Cardiac muscle cell (in vitro differentiated cells and primary cell): Measurements from ENCODE around the gene UAP1L1. TPM values are rescaled to one million over a fixed set of nuclear protein-coding genes. Genes with fewer than 3 reads are reported as not detected.

Experiments used
- DNase-seq, 2 donors: peaks; one replicate each; pipeline versions ENCODE4 v3.0.0 to v3.0.0-alpha.2; 2010 to 2017; ENCODE audit warnings: low read depth in 1 of 2, low spot score in 1 of 2
- H3K27ac ChIP-seq: fragments of 200-600 bp; sonication (generic); 2 replicates; pipeline ENCODE4 v1.5.1; 2016
- H3K27me3 ChIP-seq: fragments of 200-600 bp; sonication (generic); 2 replicates; pipeline ENCODE4 v1.6.0; 2016; ENCODE audit warnings: control low read depth
- H3K36me3 ChIP-seq: fragments of 200-600 bp; sonication (generic); 2 replicates; pipeline ENCODE4 v1.5.1; 2016; ENCODE audit warnings: control low read depth
- H3K4me1 ChIP-seq: fragments of 200-600 bp; sonication (generic); 2 replicates; pipeline ENCODE4 v1.8.1; 2017; ENCODE audit warnings: low read depth, mild to moderate bottlenecking, mixed run types
- H3K4me3 ChIP-seq: fragments of 200-600 bp; sonication (generic); 2 replicates; pipeline ENCODE4 v1.5.1; 2016; ENCODE audit warnings: mild to moderate bottlenecking
- H3K9me3 ChIP-seq: fragments of 200-600 bp; sonication (generic); 2 replicates; pipeline ENCODE4 v1.5.1; 2017; ENCODE audit warnings: low read depth, mild to moderate bottlenecking, control low read depth
- polyA plus RNA-seq: library from polyadenylated mRNA; unstranded; fragments of >200 nt; fragmentation: Nextera tagmentation; extraction: Ambion mirVana; gene quantifications from 2 replicates; pipeline ENCODE4 v1.2.1, GENCODE V29; 2016
- total RNA-seq: library from RNA; depleted of rRNA; stranded (reverse); fragments of >200 nt; gene quantifications from 2 replicates; pipeline ENCODE4 v1.2.3, GENCODE V29; 2016
- TF ChIP-seq, protein P1 (sequence below): IDR thresholded peaks from 2 replicates; pipeline ENCODE4 v1.5.1; 2012; ENCODE audit warnings: low read depth, mild to moderate bottlenecking, low read length

UAP1L1 gene
- total and polyA plus RNA-seq, 2 experiments from 2014 or later: 9.9 to 13.3 TPM

DNA sequence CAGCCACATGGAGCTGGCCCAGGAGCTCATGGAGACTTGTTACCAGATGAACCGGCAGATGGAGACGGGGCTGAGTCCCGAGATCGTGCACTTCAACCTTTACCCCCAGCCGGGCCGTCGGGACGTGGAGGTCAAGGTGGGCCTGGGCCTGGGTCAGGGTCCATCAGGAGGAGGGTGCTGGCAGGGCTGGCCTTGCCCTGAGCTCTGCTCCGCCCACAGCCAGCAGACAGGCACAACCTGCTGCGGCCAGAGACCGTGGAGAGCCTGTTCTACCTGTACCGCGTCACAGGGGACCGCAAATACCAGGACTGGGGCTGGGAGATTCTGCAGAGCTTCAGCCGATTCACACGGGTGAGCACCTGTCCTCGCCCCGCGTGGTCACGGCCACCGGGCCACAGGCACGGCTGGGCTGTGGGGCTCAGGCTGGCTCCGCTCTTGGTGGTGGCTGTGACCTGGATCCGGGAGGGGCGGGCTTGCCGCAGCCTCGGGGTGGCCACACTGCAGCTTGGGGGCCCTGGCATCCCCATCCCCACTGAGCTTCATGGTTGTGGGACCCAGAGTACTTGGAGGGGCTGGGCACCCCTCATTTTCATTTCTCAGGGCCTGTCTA, 30.1 kb downstream of the UAP1L1 start:
- H3K4me1 ChIP-seq: no peaks in the 10 kb centered on the region
- H3K36me3 ChIP-seq: peaks cover 22% of the 10 kb centered on the region
- no peaks in the 10 kb centered on the region for H3K9me3 ChIP-seq
- DNase-seq: no peak
- H3K27me3 ChIP-seq: no peaks in the 10 kb centered on the region
- H3K4me3 ChIP-seq: no peak overlapping the region
- no peak overlapping the region for H3K27ac ChIP-seq
- TF ChIP-seq, protein P1, sequence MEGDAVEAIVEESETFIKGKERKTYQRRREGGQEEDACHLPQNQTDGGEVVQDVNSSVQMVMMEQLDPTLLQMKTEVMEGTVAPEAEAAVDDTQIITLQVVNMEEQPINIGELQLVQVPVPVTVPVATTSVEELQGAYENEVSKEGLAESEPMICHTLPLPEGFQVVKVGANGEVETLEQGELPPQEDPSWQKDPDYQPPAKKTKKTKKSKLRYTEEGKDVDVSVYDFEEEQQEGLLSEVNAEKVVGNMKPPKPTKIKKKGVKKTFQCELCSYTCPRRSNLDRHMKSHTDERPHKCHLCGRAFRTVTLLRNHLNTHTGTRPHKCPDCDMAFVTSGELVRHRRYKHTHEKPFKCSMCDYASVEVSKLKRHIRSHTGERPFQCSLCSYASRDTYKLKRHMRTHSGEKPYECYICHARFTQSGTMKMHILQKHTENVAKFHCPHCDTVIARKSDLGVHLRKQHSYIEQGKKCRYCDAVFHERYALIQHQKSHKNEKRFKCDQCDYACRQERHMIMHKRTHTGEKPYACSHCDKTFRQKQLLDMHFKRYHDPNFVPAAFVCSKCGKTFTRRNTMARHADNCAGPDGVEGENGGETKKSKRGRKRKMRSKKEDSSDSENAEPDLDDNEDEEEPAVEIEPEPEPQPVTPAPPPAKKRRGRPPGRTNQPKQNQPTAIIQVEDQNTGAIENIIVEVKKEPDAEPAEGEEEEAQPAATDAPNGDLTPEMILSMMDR: no peak

GRCh38 chr9:137107982-137108381, 30.7 kb downstream of the UAP1L1 start:
- H3K36me3 ChIP-seq: peaks cover 22% of the 10 kb centered on the region
- DNase-seq: no peak

GRCh38 chr9:137108608-137109249, 31.4 kb downstream of the UAP1L1 start:
- Histone ChIP-seq H3K4me3 (no peak overlapping the region), H3K36me3 (peaks cover 17% of the 10 kb centered on the region), H3K27ac (no peak overlapping the region), H3K4me1 (no peaks in the 10 kb centered on the region), H3K9me3 (no peaks in the 10 kb centered on the region), H3K27me3 (peaks cover 6% of the 10 kb centered on the region)
- DNase-seq: no peak
- TF ChIP-seq, protein P1: no peak

More at GRCh38 chr9:137107982-137108381, 30.7 kb downstream of the UAP1L1 start:
- H3K4me1 ChIP-seq: no peaks in the 10 kb centered on the region
- H3K9me3 ChIP-seq: no peaks in the 10 kb centered on the region
- no peaks in the 10 kb centered on the region for H3K27me3 ChIP-seq
- TF ChIP-seq, protein P1: no peak
- no peak overlapping the region for H3K4me3 ChIP-seq
- no peak overlapping the region for H3K27ac ChIP-seq

- no peak overlapping the region for H3K27ac ChIP-seq
- TF ChIP-seq, protein P1: no peak
- H3K9me3 ChIP-seq: no peaks in the 10 kb centered on the region
- H3K4me3 ChIP-seq: no peak overlapping the region
- H3K36me3 ChIP-seq: peaks cover 17% of the 10 kb centered on the region
- no peak for DNase-seq
- H3K4me1 ChIP-seq: no peaks in the 10 kb centered on the region
- H3K27me3 ChIP-seq: peaks cover 6% of the 10 kb centered on the region
Observed at GRCh38 chr9:137109250-137110146, 32.2 kb downstream of the UAP1L1 start.

DNA sequence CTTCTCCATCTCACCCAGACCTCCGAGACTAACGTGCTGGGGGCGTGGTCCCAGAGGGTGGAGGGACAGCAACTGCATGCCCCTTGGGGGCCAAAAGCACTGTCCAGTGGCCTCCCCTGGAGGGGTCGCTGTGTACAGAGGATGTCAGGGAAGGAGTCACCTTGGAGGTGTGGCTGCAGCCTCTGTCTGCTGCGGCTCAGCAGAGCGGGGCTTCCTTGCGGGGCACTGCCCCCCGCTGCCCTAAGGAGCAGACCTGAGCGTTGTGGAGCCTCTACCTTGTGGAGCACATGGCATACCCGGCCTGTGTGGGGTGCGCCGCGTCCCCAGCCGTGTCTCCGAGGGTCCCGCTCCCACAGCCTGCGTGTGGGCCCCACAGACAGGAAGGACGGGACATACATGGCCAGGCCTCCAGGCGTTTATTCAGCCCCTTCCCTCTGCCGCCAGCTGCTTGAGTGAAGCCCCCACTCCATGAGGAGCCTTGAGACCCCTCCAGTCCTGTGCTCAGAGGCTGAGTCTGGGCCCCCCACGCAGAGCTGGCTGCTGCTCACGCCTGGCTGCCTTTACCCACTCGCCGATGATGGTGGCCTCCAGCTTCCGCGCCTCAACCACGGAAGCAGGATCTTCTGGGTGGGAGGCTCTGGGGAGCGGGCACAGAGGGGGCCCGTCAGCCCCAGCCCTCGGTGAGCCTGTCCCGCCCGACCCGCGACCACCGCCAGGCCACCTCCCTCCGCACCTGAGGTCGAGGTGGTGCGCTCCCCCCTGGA, 33.0 kb downstream of the UAP1L1 start:
- Histone ChIP-seq H3K27ac (no peak overlapping the region), H3K9me3 (no peaks in the 10 kb centered on the region), H3K27me3 (peaks cover 6% of the 10 kb centered on the region), H3K4me3 (no peak overlapping the region), H3K36me3 (peaks cover 13% of the 10 kb centered on the region), H3K4me1 (peaks cover 7% of the 10 kb centered on the region)
- DNase-seq: no peak
- TF ChIP-seq, protein P1: no peak
